ENCODE results near the gene DYNLT2. TPM values are rescaled to one million over a fixed set of nuclear protein-coding genes. Genes with fewer than 3 reads are reported as not detected.

DYNLT2 gene
- total RNA-seq, 2 donors from 2014 or later, result 2.2 to 7.2 TPM

GRCh38 chr6:169792306-169793015 is 41.1 kb upstream of the DYNLT2 start:
- H3K36me3 ChIP-seq, result no peaks in the 10 kb centered on the region
- intact Hi-C loops (cut with DNase I), result loop anchor here (5.0 kb wide), 1 partner anchor 745 kb away; no protein-coding TSS in a partner anchor
- TF ChIP-seq, protein P1, sequence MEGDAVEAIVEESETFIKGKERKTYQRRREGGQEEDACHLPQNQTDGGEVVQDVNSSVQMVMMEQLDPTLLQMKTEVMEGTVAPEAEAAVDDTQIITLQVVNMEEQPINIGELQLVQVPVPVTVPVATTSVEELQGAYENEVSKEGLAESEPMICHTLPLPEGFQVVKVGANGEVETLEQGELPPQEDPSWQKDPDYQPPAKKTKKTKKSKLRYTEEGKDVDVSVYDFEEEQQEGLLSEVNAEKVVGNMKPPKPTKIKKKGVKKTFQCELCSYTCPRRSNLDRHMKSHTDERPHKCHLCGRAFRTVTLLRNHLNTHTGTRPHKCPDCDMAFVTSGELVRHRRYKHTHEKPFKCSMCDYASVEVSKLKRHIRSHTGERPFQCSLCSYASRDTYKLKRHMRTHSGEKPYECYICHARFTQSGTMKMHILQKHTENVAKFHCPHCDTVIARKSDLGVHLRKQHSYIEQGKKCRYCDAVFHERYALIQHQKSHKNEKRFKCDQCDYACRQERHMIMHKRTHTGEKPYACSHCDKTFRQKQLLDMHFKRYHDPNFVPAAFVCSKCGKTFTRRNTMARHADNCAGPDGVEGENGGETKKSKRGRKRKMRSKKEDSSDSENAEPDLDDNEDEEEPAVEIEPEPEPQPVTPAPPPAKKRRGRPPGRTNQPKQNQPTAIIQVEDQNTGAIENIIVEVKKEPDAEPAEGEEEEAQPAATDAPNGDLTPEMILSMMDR (IDR thresholded peaks at IDR 0.05), result no peak
- no peak for TF ChIP-seq POLR2AphosphoS5 (IDR thresholded peaks at IDR 0.05)
- TF ChIP-seq POLR2A (IDR thresholded peaks at IDR 0.05), result no peak
- no peaks in the 10 kb centered on the region for H3K9me3 ChIP-seq
- H3K27me3 ChIP-seq (replicated peaks; ENCODE audit: insufficient read depth), result no peaks in the 10 kb centered on the region
- peaks cover 4% of the 10 kb centered on the region for H3K4me1 ChIP-seq (replicated peaks)
- no peak overlapping the region for H3K27ac ChIP-seq
- DNase-seq (ENCODE audit: low spot score), result no peak
- 92% methylated on average over 21 of the region's 21 CpGs for WGBS
- H3K4me3 ChIP-seq, result no peak overlapping the region

GRCh38 chr6:169791721-169792131 is 40.4 kb upstream of the DYNLT2 start:
- no peak for DNase-seq (ENCODE audit: low spot score)
- H3K4me3 ChIP-seq, result no peak overlapping the region
- H3K27ac ChIP-seq, result no peak overlapping the region
- no peaks in the 10 kb centered on the region for H3K27me3 ChIP-seq (replicated peaks; ENCODE audit: insufficient read depth)
- peaks cover 4% of the 10 kb centered on the region for H3K4me1 ChIP-seq (replicated peaks)
- WGBS, result 57% methylated on average over 6 of the region's 6 CpGs
- intact Hi-C loops (cut with DNase I), result loop anchor here (5.0 kb wide), 1 partner anchor 746 kb away; no protein-coding TSS in a partner anchor
- TF ChIP-seq POLR2A (IDR thresholded peaks at IDR 0.05) (no peak), POLR2AphosphoS5 (IDR thresholded peaks at IDR 0.05) (no peak)
- TF ChIP-seq, protein P1 (IDR thresholded peaks at IDR 0.05), result no peak
- no peaks in the 10 kb centered on the region for H3K9me3 ChIP-seq
- no peaks in the 10 kb centered on the region for H3K36me3 ChIP-seq

GRCh38 chr6:169789944-169790927 is 38.9 kb upstream of the DYNLT2 start:
- peaks cover 4% of the 10 kb centered on the region for H3K4me1 ChIP-seq (replicated peaks)
- H3K9me3 ChIP-seq, result no peaks in the 10 kb centered on the region
- H3K36me3 ChIP-seq, result no peaks in the 10 kb centered on the region
- H3K27me3 ChIP-seq (replicated peaks; ENCODE audit: insufficient read depth), result no peaks in the 10 kb centered on the region
- under 1% methylated on average over 61 of the region's 61 CpGs for WGBS
- intact Hi-C loops (cut with DNase I), result loop anchor here (5.0 kb wide), 1 partner anchor 747 kb away; no protein-coding TSS in a partner anchor
- peak; percentile 61 for DNase-seq (ENCODE audit: low spot score)
- peak overlapping the region; percentile 24 to 25 for H3K4me3 ChIP-seq
- peak overlapping the region; percentile 65 to 83 for H3K27ac ChIP-seq
- TF ChIP-seq POLR2A (IDR thresholded peaks at IDR 0.05) (no peak), POLR2AphosphoS5 (IDR thresholded peaks at IDR 0.05) (peak; percentile 53)
- TF ChIP-seq, protein P1 (IDR thresholded peaks at IDR 0.05), result peak; percentile 81 to 98 (median 92)

GRCh38 chr6:169789146-169789943 is 38.0 kb upstream of the DYNLT2 start:
- no peak for DNase-seq (ENCODE audit: low spot score)
- Histone ChIP-seq H3K36me3 (no peaks in the 10 kb centered on the region), H3K4me3 (peak overlapping the region; percentile 24 to 25), H3K27ac (peak overlapping the region; percentile 65 to 83), H3K27me3 (replicated peaks; ENCODE audit: insufficient read depth) (no peaks in the 10 kb centered on the region), H3K9me3 (no peaks in the 10 kb centered on the region), H3K4me1 (replicated peaks) (peaks cover 4% of the 10 kb centered on the region)
- no peak for TF ChIP-seq POLR2AphosphoS5 (IDR thresholded peaks at IDR 0.05)
- TF ChIP-seq, protein P1 (IDR thresholded peaks at IDR 0.05), result no peak
- TF ChIP-seq POLR2A (IDR thresholded peaks at IDR 0.05), result no peak
- 62% methylated on average over 24 of the region's 24 CpGs for WGBS
- intact Hi-C loops (cut with DNase I), result no loop called here

Measured in prostate gland (tissue), 2 donors.